H9 (cell line): ENCODE results near the gene HDAC6. TPM values are rescaled to one million over a fixed set of nuclear protein-coding genes. Genes with fewer than 3 reads are reported as not detected.

ENCODE experiments used
- DNase-seq: peaks from one replicate; pipeline ENCODE4 v3.0.0-alpha.2; 2017
- H2AFZ ChIP-seq: one replicate; pipeline ENCODE4 v1.6.1; 2013; ENCODE audit warnings: mild to moderate bottlenecking, low read length, control low read depth, moderate library complexity
- H2AK5ac ChIP-seq: 2 replicates; pipeline ENCODE4 v1.6.1; 2013; ENCODE audit warnings: low read length, control low read depth, mixed read lengths; ENCODE audit not compliant: insufficient read length
- H2BK120ac ChIP-seq: one replicate; pipeline ENCODE4 v1.6.1; 2013; ENCODE audit warnings: low read depth, mild to moderate bottlenecking, low read length, control low read depth, inconsistent platforms; ENCODE audit not compliant: poor library complexity, severe bottlenecking
- H2BK12ac ChIP-seq: 2 replicates; pipeline ENCODE4 v1.6.1; 2013; ENCODE audit warnings: low read length, control low read depth, mixed read lengths, low read depth; ENCODE audit not compliant: insufficient read length
- H2BK15ac ChIP-seq: 2 replicates; pipeline ENCODE4 v1.6.1; 2013; ENCODE audit warnings: low read depth, low read length, control low read depth
- H2BK20ac ChIP-seq: one replicate; pipeline ENCODE4 v1.6.1; 2013; ENCODE audit warnings: low read depth, mild to moderate bottlenecking, low read length, control low read depth, inconsistent platforms; ENCODE audit not compliant: poor library complexity, severe bottlenecking
- H2BK5ac ChIP-seq: 2 replicates; pipeline ENCODE4 v1.6.1; 2013; ENCODE audit warnings: low read length, control low read depth, mixed read lengths; ENCODE audit not compliant: insufficient read length
- H3K14ac ChIP-seq: 2 replicates; pipeline ENCODE4 v1.6.1; 2013; ENCODE audit warnings: low read length, control low read depth; ENCODE audit not compliant: insufficient read depth
- H3K18ac ChIP-seq: 2 replicates; pipeline ENCODE4 v1.6.1; 2013; ENCODE audit warnings: low read depth, mild to moderate bottlenecking, mixed read lengths, low read length, control low read depth; ENCODE audit not compliant: insufficient read length
- H3K23ac ChIP-seq: 2 replicates; pipeline ENCODE4 v1.6.1; 2013; ENCODE audit warnings: low read length, control low read depth, mixed read lengths, low read depth; ENCODE audit not compliant: insufficient read length
- H3K23me2 ChIP-seq: 2 replicates; pipeline ENCODE4 v1.6.1; 2013; ENCODE audit warnings: low read depth, mild to moderate bottlenecking, mixed read lengths, low read length, control low read depth; ENCODE audit not compliant: insufficient read length, poor library complexity, severe bottlenecking
- H3K27ac ChIP-seq: 2 replicates; pipeline ENCODE4 v1.5.1; 2013; ENCODE audit warnings: low read length, control low read depth, mixed read lengths, low read depth; ENCODE audit not compliant: insufficient read length
- H3K27me3 ChIP-seq: 2 replicates; pipeline ENCODE4 v1.6.1; 2013; ENCODE audit warnings: low read length, control low read depth, inconsistent platforms; ENCODE audit not compliant: insufficient read depth
- H3K4ac ChIP-seq: 2 replicates; pipeline ENCODE4 v1.6.1; 2013; ENCODE audit warnings: low read depth, mild to moderate bottlenecking, control low read depth, inconsistent platforms, low read length, moderate library complexity
- H3K4me1 ChIP-seq: 2 replicates; pipeline ENCODE4 v1.6.1; 2013; ENCODE audit warnings: low read length, control low read depth, inconsistent platforms; ENCODE audit not compliant: insufficient read depth
- H3K4me2 ChIP-seq: 2 replicates; pipeline ENCODE4 v1.6.1; 2013; ENCODE audit warnings: low read length, control low read depth, mixed read lengths; ENCODE audit not compliant: insufficient read length, insufficient read depth
- H3K56ac ChIP-seq: 2 replicates; pipeline ENCODE4 v1.6.1; 2013; ENCODE audit warnings: low read depth, mild to moderate bottlenecking, mixed read lengths, low read length, control low read depth; ENCODE audit not compliant: insufficient read length
- H3K79me1 ChIP-seq: 2 replicates; pipeline ENCODE4 v1.6.1; 2013; ENCODE audit warnings: low read depth, mild to moderate bottlenecking, moderate library complexity, low read length, control low read depth, inconsistent platforms; ENCODE audit not compliant: insufficient read depth, poor library complexity, severe bottlenecking
- H3K79me2 ChIP-seq: 2 replicates; pipeline ENCODE4 v1.6.1; 2013; ENCODE audit warnings: low read length, control low read depth, inconsistent platforms; ENCODE audit not compliant: insufficient read depth
- H3K9ac ChIP-seq: 2 replicates; pipeline ENCODE4 v1.6.1; 2013; ENCODE audit warnings: low read length, control low read depth, mixed read lengths; ENCODE audit not compliant: insufficient read length; ENCODE audit errors: extremely low read depth
- H3K9me3 ChIP-seq: one replicate; pipeline ENCODE4 v1.6.1; 2013; ENCODE audit warnings: low read depth, low read length, inconsistent platforms; ENCODE audit not compliant: control insufficient read depth
- H3T11ph ChIP-seq: one replicate; pipeline ENCODE4 v1.6.1; 2013; ENCODE audit warnings: mild to moderate bottlenecking, low read length, control low read depth, inconsistent platforms
- H4K20me1 ChIP-seq: one replicate; pipeline ENCODE4 v1.6.1; 2013; ENCODE audit not compliant: control insufficient read depth, insufficient read length, insufficient read depth
- H4K5ac ChIP-seq: 2 replicates; pipeline ENCODE4 v1.6.1; 2013; ENCODE audit warnings: low read depth, mild to moderate bottlenecking, mixed read lengths, low read length, control low read depth; ENCODE audit not compliant: insufficient read length
- H4K8ac ChIP-seq: replicated peaks from 2 replicates; pipeline ENCODE4 v1.6.1; 2013; ENCODE audit warnings: low read length, control low read depth, mixed read lengths, low read depth; ENCODE audit not compliant: insufficient read length
- H4K91ac ChIP-seq: 2 replicates; pipeline ENCODE4 v1.6.1; 2013; ENCODE audit warnings: low read depth, mild to moderate bottlenecking, moderate library complexity, mixed read lengths, low read length, control low read depth; ENCODE audit not compliant: insufficient read length
- H3K27ac Mint-ChIP-seq, 3 experiments: 2 replicates in 2 of 3; 3 replicates in 1 of 3; pipeline ENCODE4 v1.8.0; 2020 to 2021; ENCODE audit warnings: mixed read lengths in 3 of 3, mild to moderate bottlenecking in 1 of 3, moderate library complexity in 1 of 3
- H3K27me3 Mint-ChIP-seq: 2 replicates; pipeline ENCODE4 v1.8.0; 2021; ENCODE audit warnings: low read depth, mild to moderate bottlenecking, moderate library complexity, mixed read lengths
- H3K36me3 Mint-ChIP-seq, 3 experiments: 2 replicates in 2 of 3; 3 replicates in 1 of 3; pipeline ENCODE4 v1.8.0; 2020 to 2021; ENCODE audit warnings: low read depth in 3 of 3, mixed read lengths in 3 of 3; ENCODE audit not compliant: insufficient read depth in 1 of 3
- H3K4me1 Mint-ChIP-seq, 2 experiments: 2 replicates each; pipeline ENCODE4 v1.8.0; 2020; ENCODE audit warnings: mixed read lengths in 2 of 2
- H3K4me3 Mint-ChIP-seq, 2 experiments: 2 replicates in 1 of 2; 3 replicates in 1 of 2; pipeline ENCODE4 v1.8.0; 2020 to 2021; ENCODE audit warnings: mild to moderate bottlenecking in 2 of 2, mixed read lengths in 2 of 2, moderate library complexity in 1 of 2
- H3K9me3 Mint-ChIP-seq, 2 experiments: 2 replicates in 1 of 2; 3 replicates in 1 of 2; pipeline ENCODE4 v1.8.0; 2020; ENCODE audit warnings: mild to moderate bottlenecking in 2 of 2, mixed read lengths in 2 of 2, moderate library complexity in 1 of 2
- WGBS: extraction: QIAGEN DNeasy Blood & Tissue Kit; methylation state at CpG from one replicate; pipeline ENCODE4 v1.1.7; 2013; ENCODE audit warnings: missing lambda C conversion rate, low lambda C conversion rate, mixed read lengths; ENCODE audit not compliant: insufficient read length; ENCODE audit errors: extremely low coverage; 5-methylcytosine and 5-hydroxymethylcytosine counted together
- long read RNA-seq: library from polyadenylated mRNA; unstranded; transcript quantifications from one replicate; pipeline ENCODE4 v2.0.0, GENCODE V29; 2020
- total RNA-seq: library from RNA; stranded (reverse); gene quantifications from 2 replicates; pipeline ENCODE4 v1.2.1, GENCODE V29; 2021
- TF ChIP-seq, protein P1 (sequence below): fragments of 200-600 bp; sonication (generic); conservative IDR thresholded peaks from 3 replicates; pipeline ENCODE4 v1.8.0; 2021; ENCODE audit warnings: antibody characterized with exemption, mild to moderate bottlenecking

HDAC6 gene
- 52.8 and 57.9 TPM in 2 replicates for total RNA-seq
- long read RNA-seq, full-length matches to known transcripts: 9 of 42 reads
- long read RNA-seq, partial matches to known transcripts: 18 of 42 reads
- long read RNA-seq, other reads (novel, unspliced or antisense): 15 of 42 reads

DNA sequence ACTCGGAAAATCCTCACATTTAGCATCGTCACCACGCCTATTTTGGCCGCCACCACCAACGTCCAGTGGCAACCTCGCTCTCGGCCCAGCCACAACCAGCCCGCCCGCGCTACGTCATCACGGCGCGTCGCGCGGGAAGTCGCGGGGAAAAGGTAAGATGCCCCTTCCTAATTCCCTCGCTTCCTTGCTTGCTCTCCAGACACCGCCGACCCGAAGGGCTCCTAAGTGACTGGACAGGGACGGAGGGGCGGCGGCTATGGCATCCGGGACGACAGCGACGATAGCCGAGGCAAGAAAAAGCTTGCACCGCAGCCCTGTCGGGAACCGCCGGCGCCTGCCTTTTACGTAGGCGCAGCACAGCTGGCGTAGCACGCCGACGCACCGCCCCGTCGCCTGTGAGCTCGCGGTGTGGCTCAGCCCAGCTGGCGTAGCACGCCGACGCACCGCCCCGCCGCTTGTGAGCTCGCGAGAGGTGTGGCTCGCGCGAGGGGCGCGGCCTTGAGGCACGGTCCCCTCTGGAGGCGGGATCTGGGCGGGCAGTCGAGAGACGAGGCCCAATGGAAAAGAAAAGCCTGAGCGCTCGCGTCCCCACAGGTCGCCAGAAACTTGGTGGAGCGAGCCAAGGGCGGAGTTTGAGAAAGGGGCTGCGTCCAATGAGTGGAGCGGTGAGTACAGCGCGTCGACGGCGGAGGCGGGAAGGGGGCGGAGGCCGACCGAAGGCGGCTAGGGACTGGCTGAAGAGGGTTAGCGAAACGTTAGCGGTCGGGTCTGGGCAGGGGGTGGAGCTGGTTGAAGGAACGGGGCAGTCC, at the start of gene HDAC6:
TSS of gene HDAC6 (plus strand) at position 788 of the 809 bp plus-strand sequence. CDS start 626 bp downstream, outside the sequence.
- peak within 1 kb of the TSS; percentile 99 for H3K14ac ChIP-seq
- H3K23me2 ChIP-seq: peaks cover 3% of the 10 kb centered on the region
- no peak within 1 kb of the TSS for H4K5ac ChIP-seq
- peak within 1 kb of the TSS; percentile 93 for H2BK120ac ChIP-seq
- Mint-ChIP-seq H3K27ac (peak within 1 kb of the TSS; percentile 99 to 100 (median 99)), H3K36me3 (peaks cover 18 to 33% (median 31%) of the 10 kb centered on the region in 3 experiments), H3K9me3 (peaks cover 73 to 74% of the 10 kb centered on the region in 2 experiments), H3K4me3 (peak within 1 kb of the TSS; percentile 88 to 95), H3K27me3 (no peaks in the 10 kb centered on the region), H3K4me1 (peaks cover 5 to 12% of the 10 kb centered on the region in 2 experiments)
- H4K91ac ChIP-seq: no peak within 1 kb of the TSS
- no peak within 1 kb of the TSS for H2AFZ ChIP-seq
- WGBS: no CpG with 5 or more reads among the region's 89 CpGs
- no peak within 1 kb of the TSS for H2BK15ac ChIP-seq
- no peaks in the 10 kb centered on the region for H3K9me3 ChIP-seq
- H4K20me1 ChIP-seq: no peaks in the 10 kb centered on the region
- no peaks in the 10 kb centered on the region for H3K79me2 ChIP-seq
- H3K4me1 ChIP-seq: no peaks in the 10 kb centered on the region
- no peak within 1 kb of the TSS for H2BK20ac ChIP-seq
- no peak within 1 kb of the TSS for H3K56ac ChIP-seq
- H3K9ac ChIP-seq: peak within 1 kb of the TSS; percentile 95
- no peaks in the 10 kb centered on the region for H3K79me1 ChIP-seq
- no peak within 1 kb of the TSS for H3T11ph ChIP-seq
- no peak within 1 kb of the TSS for H4K8ac ChIP-seq
- TF ChIP-seq, protein P1, sequence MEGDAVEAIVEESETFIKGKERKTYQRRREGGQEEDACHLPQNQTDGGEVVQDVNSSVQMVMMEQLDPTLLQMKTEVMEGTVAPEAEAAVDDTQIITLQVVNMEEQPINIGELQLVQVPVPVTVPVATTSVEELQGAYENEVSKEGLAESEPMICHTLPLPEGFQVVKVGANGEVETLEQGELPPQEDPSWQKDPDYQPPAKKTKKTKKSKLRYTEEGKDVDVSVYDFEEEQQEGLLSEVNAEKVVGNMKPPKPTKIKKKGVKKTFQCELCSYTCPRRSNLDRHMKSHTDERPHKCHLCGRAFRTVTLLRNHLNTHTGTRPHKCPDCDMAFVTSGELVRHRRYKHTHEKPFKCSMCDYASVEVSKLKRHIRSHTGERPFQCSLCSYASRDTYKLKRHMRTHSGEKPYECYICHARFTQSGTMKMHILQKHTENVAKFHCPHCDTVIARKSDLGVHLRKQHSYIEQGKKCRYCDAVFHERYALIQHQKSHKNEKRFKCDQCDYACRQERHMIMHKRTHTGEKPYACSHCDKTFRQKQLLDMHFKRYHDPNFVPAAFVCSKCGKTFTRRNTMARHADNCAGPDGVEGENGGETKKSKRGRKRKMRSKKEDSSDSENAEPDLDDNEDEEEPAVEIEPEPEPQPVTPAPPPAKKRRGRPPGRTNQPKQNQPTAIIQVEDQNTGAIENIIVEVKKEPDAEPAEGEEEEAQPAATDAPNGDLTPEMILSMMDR: no peak
- H2BK12ac ChIP-seq: peak within 1 kb of the TSS; percentile 45
- peak within 1 kb of the TSS; percentile 98 for H3K18ac ChIP-seq
- no peak within 1 kb of the TSS; the same call in 1 of the 2 replicates for H3K4ac ChIP-seq
- DNase-seq: peak; percentile 98
- H3K27me3 ChIP-seq: no peaks in the 10 kb centered on the region
- H2AK5ac ChIP-seq: no peak within 1 kb of the TSS
- H2BK5ac ChIP-seq: peak within 1 kb of the TSS; percentile 58
- H3K23ac ChIP-seq: no peak within 1 kb of the TSS
- H3K27ac ChIP-seq: peak within 1 kb of the TSS; percentile 73
- H3K4me2 ChIP-seq: peak within 1 kb of the TSS; percentile 87
